HTERT RPE-1 (cell line): Measurements from ENCODE around the gene PSMD2.

Source experiments
- in situ Hi-C: fragments of 300-500 bp; cut with MboI; formaldehyde crosslinking; loops from 4 replicates; pipeline ENCODE4 v1.14.3; 2020; ENCODE audit warnings: low sequenced_read_pairs

The PSMD2 gene

GRCh38 chr3:184354121-184354728 lies 55.2 kb downstream of the PSMD2 start:
- in situ Hi-C loops: no loop called here

- in situ Hi-C loops: no loop called here
These were observed 55.7 kb downstream of the PSMD2 start for GRCh38 chr3:184354754-184355153.

GRCh38 chr3:184355261-184356040 lies 56.4 kb downstream of the PSMD2 start:
- in situ Hi-C loops: no loop called here

- in situ Hi-C loops: no loop called here
These were observed 58.4 kb downstream of the PSMD2 start for GRCh38 chr3:184357248-184358123.

- in situ Hi-C loops: no loop called here
These were observed 59.2 kb downstream of the PSMD2 start for GRCh38 chr3:184358124-184358767.
